GM12892 (cell line): ENCODE data around the gene KIF3A.

Source experiments
- POLR2A ChIP-seq: IDR thresholded peaks from 2 replicates; pipeline ENCODE4 v1.6.1; 2011; ENCODE audit warnings: low read depth, low read length, control low read depth
- POLR2AphosphoS5 ChIP-seq: IDR thresholded peaks from 2 replicates; pipeline ENCODE4 v1.6.1; 2011; ENCODE audit warnings: low read depth, low read length, control low read depth
- TAF1 ChIP-seq: IDR thresholded peaks from 2 replicates; pipeline ENCODE4 v1.6.1; 2011; ENCODE audit warnings: low read depth, mild to moderate bottlenecking, control low read depth, low read length, borderline replicate concordance

DNA sequence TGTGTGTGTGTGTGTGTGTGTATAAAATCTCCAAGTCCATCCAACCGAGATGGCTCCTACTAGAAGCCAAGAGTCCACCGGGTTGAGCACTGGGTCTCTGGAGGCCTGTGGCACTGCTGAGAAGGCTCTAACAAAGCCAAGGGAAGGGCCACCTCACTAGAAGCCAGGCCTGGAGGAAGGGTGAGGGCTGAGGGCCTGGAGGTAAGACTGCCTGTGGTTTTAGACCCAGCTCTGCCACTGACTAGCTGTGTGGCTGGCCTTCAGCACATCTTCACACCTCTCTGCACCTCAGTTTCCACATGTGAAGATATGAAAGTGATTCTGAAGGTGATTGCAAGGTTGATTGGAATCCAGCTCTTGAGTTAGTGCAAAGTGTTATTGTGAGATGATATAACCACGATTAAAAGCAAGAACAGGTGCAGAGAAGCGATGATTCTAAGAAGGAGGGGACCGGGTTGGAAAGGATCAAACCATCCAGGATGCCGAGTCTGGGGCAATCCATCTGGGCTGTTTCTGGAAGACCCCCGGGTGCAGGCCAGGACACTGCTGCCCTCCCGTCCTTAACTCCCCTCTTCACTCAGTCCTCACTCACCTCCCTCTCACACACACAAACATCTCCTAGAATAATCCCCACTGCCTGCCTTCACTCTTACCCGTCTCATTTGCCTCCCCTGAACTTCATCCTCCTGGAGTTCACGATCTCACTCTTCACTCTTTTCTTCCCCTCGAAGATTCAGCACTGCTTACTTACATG, 61.2 kb downstream of the KIF3A start:
- no peak for TF ChIP-seq POLR2A
- TF ChIP-seq POLR2AphosphoS5, result no peak
- no peak for TF ChIP-seq TAF1
